OCI-LY1 (cell line): ENCODE data around the gene IFITM10.

Experiments
- EZH2 ChIP-seq: fragments of 200-600 bp; sonication (generic), shearing (Covaris generic); IDR thresholded peaks from 2 replicates; pipeline ENCODE4 v1.8.0; 2017; ENCODE audit warnings: borderline replicate concordance, mixed run types, mild to moderate bottlenecking, antibody characterized with exemption, low read length, moderate library complexity, mixed read lengths
- TF ChIP-seq, protein P1 (sequence below): fragments of 200-600 bp; sonication (generic), shearing (Covaris generic); IDR thresholded peaks from 2 replicates; pipeline ENCODE4 v1.5.1; 2017; ENCODE audit warnings: mild to moderate bottlenecking, antibody characterized with exemption, low read length, moderate library complexity, mixed read lengths

DNA sequence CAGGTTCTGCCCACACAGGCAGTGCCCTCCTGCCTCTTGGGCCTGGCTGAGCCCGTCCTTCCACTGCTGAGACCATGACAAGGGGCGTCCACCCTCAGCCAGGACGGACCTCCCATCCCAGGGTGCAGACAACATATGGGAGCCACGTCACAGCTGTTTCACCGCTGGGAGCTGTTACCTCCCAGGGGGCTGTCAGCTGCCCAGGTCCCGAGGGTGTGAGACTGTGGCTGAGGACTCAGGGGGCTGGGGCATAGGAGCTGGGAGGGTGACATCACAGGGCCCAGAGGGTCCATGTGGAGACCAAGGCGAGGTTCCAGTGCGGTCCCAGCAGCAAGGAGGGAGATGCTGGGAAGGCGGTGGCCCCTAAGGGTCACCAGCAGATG lies 31.2 kb upstream of the IFITM10 start:
- TF ChIP-seq, protein P1, sequence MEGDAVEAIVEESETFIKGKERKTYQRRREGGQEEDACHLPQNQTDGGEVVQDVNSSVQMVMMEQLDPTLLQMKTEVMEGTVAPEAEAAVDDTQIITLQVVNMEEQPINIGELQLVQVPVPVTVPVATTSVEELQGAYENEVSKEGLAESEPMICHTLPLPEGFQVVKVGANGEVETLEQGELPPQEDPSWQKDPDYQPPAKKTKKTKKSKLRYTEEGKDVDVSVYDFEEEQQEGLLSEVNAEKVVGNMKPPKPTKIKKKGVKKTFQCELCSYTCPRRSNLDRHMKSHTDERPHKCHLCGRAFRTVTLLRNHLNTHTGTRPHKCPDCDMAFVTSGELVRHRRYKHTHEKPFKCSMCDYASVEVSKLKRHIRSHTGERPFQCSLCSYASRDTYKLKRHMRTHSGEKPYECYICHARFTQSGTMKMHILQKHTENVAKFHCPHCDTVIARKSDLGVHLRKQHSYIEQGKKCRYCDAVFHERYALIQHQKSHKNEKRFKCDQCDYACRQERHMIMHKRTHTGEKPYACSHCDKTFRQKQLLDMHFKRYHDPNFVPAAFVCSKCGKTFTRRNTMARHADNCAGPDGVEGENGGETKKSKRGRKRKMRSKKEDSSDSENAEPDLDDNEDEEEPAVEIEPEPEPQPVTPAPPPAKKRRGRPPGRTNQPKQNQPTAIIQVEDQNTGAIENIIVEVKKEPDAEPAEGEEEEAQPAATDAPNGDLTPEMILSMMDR, result no peak
- no peak for TF ChIP-seq EZH2
